ENCODE measurements around the gene SLC23A2. TPM values are rescaled to one million over a fixed set of nuclear protein-coding genes. Genes with fewer than 3 reads are reported as not detected.

The SLC23A2 gene
- total RNA-seq, 4 donors from 2014 or later = 5.0 to 11.6 (median 7.9) TPM

DNA sequence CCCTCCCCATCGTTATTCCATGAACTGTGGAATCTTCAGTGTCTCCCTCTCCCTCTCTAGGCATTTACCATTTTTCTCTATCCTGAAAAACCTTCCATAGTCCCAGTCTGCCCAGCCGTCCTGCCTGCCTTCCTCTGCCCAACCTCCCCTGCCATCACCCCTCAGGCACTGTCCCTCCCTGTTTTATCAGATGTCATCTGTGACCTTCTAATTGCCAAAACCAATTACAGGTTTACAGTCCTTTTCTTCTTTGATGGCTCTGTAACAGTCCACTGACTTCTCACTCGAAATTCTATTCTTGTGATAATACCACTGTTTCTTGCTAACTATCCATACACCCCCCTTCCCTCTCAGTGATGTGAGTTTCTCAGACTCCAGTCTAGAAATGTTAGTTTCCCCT lies 2.3 kb upstream of the SLC23A2 start:
- in situ Hi-C loops (cut with MboI; ENCODE audit: low pct_ligation_motif_present in 1 of 4, low pct_unique_long_range_greater_than_20kb in 1 of 4, low sequenced_read_pairs in 3 of 4) = no loop called here
- WGBS, 2 donors (ENCODE audit: low coverage in 1 of 2) = 69 to 85% methylated on average over 2 to 3 of the region's 3 CpGs
- H3K27ac ChIP-seq = no peak overlapping the region
- no peak overlapping the region for H3K4me3 ChIP-seq
- no peaks in the 10 kb centered on the region for H3K9me3 ChIP-seq
- H3K36me3 ChIP-seq = no peaks in the 10 kb centered on the region
- H3K27me3 ChIP-seq = no peaks in the 10 kb centered on the region
- H3K4me1 ChIP-seq = peaks cover 6 to 26% (median 14%) of the 10 kb centered on the region in 4 donors
- TF ChIP-seq POLR2A (IDR thresholded peaks at IDR 0.05) (no peak), EP300 (IDR thresholded peaks at IDR 0.05; ENCODE audit: low read depth) (no peak), POLR2AphosphoS5 (IDR thresholded peaks at IDR 0.05) (no peak)
- TF ChIP-seq, protein P1, sequence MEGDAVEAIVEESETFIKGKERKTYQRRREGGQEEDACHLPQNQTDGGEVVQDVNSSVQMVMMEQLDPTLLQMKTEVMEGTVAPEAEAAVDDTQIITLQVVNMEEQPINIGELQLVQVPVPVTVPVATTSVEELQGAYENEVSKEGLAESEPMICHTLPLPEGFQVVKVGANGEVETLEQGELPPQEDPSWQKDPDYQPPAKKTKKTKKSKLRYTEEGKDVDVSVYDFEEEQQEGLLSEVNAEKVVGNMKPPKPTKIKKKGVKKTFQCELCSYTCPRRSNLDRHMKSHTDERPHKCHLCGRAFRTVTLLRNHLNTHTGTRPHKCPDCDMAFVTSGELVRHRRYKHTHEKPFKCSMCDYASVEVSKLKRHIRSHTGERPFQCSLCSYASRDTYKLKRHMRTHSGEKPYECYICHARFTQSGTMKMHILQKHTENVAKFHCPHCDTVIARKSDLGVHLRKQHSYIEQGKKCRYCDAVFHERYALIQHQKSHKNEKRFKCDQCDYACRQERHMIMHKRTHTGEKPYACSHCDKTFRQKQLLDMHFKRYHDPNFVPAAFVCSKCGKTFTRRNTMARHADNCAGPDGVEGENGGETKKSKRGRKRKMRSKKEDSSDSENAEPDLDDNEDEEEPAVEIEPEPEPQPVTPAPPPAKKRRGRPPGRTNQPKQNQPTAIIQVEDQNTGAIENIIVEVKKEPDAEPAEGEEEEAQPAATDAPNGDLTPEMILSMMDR (IDR thresholded peaks at IDR 0.05) = no peak
- intact Hi-C loops (cut with DNase I; ENCODE audit: low total_unique reads) = no loop called here
- no peak for DNase-seq

DNA sequence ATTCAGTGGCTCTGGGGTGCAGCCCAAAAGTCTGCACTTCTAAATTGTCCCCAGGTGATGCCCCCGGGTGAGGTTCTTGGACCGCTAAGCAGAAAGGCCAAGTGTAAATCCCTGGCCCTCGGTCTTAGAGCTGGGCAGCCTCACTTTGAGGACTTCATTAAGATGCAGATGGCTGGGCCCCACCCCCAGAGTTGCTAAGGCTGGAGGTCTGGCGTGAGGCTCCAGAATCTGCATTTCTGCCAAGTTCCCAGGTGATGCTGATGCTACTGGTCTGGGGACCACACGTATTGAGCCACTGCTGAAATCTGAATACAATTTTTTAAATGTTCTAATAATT lies 735 bp upstream of the SLC23A2 start:
- WGBS, 2 donors (ENCODE audit: low coverage in 1 of 2) = 32 to 50% methylated on average over 1 to 5 of the region's 5 CpGs
- DNase-seq = no peak
- Histone ChIP-seq H3K27ac (peak overlapping the region in 2 of 4 donors; percentile 58 to 62), H3K9me3 (no peaks in the 10 kb centered on the region), H3K4me1 (peaks cover 6 to 29% (median 14%) of the 10 kb centered on the region in 4 donors), H3K4me3 (peak overlapping the region in 2 of 4 donors; percentile 94 to 98), H3K27me3 (no peaks in the 10 kb centered on the region), H3K36me3 (no peaks in the 10 kb centered on the region)
- in situ Hi-C loops (cut with MboI; ENCODE audit: low pct_ligation_motif_present in 1 of 4, low pct_unique_long_range_greater_than_20kb in 1 of 4, low sequenced_read_pairs in 3 of 4) (no loop called here), intact Hi-C loops (cut with DNase I; ENCODE audit: low total_unique reads) (no loop called here)
- TF ChIP-seq, protein P1 (IDR thresholded peaks at IDR 0.05) = no peak
- no peak for TF ChIP-seq POLR2A (IDR thresholded peaks at IDR 0.05)
- no peak for TF ChIP-seq POLR2AphosphoS5 (IDR thresholded peaks at IDR 0.05)
- TF ChIP-seq EP300 (IDR thresholded peaks at IDR 0.05; ENCODE audit: low read depth) = no peak

DNA sequence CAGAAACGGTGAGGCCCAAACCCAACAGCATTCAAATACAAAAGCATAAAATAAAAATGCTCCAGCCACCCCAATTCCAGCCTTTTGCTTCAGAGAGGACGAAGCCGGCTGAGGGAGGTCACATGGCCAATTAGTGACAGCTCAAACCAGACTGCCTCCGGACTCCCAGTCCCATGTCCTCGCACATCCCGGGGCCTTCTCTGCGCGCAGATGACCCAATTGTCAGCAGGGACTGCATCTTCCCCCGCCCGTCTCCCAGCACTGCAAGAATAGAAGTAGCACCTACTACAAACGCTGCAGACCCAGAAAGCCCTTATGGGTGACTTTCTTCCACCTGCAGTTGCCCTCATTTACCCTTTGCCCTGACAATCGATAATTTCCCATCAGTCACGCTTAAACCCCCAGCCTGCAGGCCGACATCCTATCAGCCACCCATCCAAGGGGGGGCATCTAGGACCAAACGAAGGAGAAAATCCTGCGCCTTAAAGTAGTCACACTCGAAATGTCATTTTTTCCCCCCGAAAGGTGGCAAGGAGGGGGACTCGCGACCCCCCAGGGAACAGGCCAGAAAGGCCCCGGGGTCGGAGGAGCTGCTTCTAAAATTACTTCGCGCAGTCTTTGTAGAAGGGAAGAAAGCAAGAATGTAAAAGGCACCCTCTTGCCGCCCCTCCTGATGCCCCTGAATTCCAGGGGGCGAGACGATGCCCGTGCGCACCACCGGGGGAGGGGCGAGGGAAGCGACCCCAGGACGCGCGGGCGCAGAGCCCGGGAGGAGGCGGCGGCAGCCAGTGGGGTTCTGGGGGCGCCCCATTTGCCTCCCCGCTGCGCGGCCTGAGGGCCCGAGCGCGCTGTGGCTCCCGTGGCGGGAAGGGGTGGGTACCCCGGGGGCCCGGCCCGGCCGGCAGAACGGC lies 792 bp downstream of the SLC23A2 start:
- intact Hi-C loops (cut with DNase I; ENCODE audit: low total_unique reads) (no loop called here), in situ Hi-C loops (cut with MboI; ENCODE audit: low pct_ligation_motif_present in 1 of 4, low pct_unique_long_range_greater_than_20kb in 1 of 4, low sequenced_read_pairs in 3 of 4) (no loop called here)
- no peak for TF ChIP-seq POLR2AphosphoS5 (IDR thresholded peaks at IDR 0.05)
- TF ChIP-seq, protein P1 (IDR thresholded peaks at IDR 0.05) = no peak
- TF ChIP-seq POLR2A (IDR thresholded peaks at IDR 0.05) = no peak
- TF ChIP-seq EP300 (IDR thresholded peaks at IDR 0.05; ENCODE audit: low read depth) = no peak
- Histone ChIP-seq H3K36me3 (no peaks in the 10 kb centered on the region), H3K9me3 (no peaks in the 10 kb centered on the region), H3K27me3 (no peaks in the 10 kb centered on the region), H3K4me1 (peaks cover 6 to 29% (median 14%) of the 10 kb centered on the region in 4 donors), H3K27ac (peak overlapping the region in 3 of 4 donors; percentile 59 to 65 (median 60)), H3K4me3 (peak overlapping the region; percentile 88 to 98 (median 95))
- DNase-seq = peak; percentile 39
- 5% methylated on average over 7 to 51 of the region's 53 CpGs for WGBS, 2 donors (ENCODE audit: low coverage in 1 of 2)

DNA sequence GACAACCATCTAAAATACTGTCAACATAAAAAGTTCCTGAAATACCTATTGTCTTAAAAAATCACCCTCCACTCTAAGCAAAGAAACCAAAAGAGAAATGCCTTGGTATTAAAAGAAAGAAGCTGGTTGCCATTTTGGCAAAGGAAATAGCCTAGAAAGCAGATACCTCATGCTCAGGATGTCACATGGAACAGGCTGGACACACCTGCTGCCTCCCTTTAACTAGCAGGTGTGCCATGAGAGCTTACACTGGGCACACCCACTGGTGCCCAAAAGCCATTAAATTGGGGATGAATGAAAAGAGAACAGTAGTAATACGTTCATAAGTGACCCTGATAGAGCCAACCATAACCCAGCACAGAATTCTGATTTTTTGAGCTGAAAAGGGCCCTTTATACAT lies 1.5 kb downstream of the SLC23A2 start:
- intact Hi-C loops (cut with DNase I; ENCODE audit: low total_unique reads) (no loop called here), in situ Hi-C loops (cut with MboI; ENCODE audit: low pct_ligation_motif_present in 1 of 4, low pct_unique_long_range_greater_than_20kb in 1 of 4, low sequenced_read_pairs in 3 of 4) (no loop called here)
- no peak for DNase-seq
- TF ChIP-seq POLR2AphosphoS5 (IDR thresholded peaks at IDR 0.05) = no peak
- no peak for TF ChIP-seq EP300 (IDR thresholded peaks at IDR 0.05; ENCODE audit: low read depth)
- no peak for TF ChIP-seq POLR2A (IDR thresholded peaks at IDR 0.05)
- TF ChIP-seq, protein P1 (IDR thresholded peaks at IDR 0.05) = no peak
- Histone ChIP-seq H3K27me3 (no peaks in the 10 kb centered on the region), H3K4me3 (peak overlapping the region in 2 of 4 donors; percentile 88 to 98), H3K36me3 (no peaks in the 10 kb centered on the region), H3K9me3 (no peaks in the 10 kb centered on the region), H3K27ac (no peak overlapping the region), H3K4me1 (peaks cover 6 to 29% (median 14%) of the 10 kb centered on the region in 4 donors)
- WGBS, 2 donors (ENCODE audit: low coverage in 1 of 2) = 50 to 55% methylated on average over 1 of the region's 1 CpG
